Endometrial microvascular endothelial cells (primary cell): Measurements from ENCODE around the gene COL1A1. TPM values are rescaled to one million over a fixed set of nuclear protein-coding genes. Genes with fewer than 3 reads are reported as not detected.

Experiments
- in situ Hi-C: cut with HindIII; loops from 2 replicates; pipeline ENCODE4 v1.10.0; 2017; ENCODE audit warnings: low sequenced_read_pairs, low pct_unique_long_range_greater_than_20kb; ENCODE audit errors: inconsistent ontology term
- total RNA-seq: library from RNA; depleted of rRNA; stranded (reverse); fragments of >200 nt; gene quantifications from one replicate; pipeline ENCODE4 v1.2.3, GENCODE V29; 2015; ENCODE audit errors: inconsistent ontology term

Gene COL1A1
- total RNA-seq, 1 donor from 2014 or later = 95.4 TPM

DNA sequence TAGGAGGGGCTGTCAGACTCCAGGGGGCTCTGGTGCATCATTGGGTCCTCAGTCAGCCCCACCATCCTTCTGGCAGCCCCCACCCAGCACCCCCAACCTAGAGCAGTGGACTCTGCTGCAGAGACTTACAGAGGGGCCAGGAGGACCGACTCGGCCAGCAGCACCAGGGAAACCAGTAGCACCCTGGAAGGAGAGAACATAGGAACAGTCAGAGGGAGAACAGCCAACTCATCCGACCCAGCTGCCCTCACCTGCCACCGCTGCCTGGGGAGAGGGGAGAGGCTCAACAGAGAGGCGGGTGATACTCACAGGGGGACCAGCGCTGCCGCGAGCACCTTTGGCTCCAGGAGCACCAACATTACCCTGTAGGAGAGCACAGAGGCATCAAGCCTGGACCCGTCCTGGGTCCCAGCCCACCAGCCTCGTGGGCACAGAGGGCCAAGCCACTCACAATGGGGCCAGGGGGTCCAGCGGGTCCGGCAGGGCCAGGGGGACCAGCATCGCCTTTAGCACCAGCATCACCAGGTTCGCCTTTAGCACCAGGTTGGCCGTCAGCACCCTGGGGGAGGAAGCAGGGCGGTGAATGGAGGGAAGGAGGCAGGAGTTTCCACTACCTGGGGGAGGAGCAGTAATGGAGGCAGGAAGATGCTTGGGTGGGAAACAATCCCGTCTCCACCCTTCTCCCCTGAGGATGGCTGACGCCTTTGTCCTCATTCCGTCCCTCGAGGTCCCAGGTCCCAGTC lies 11.7 kb downstream of the COL1A1 start:
- in situ Hi-C loops = no loop called here

DNA sequence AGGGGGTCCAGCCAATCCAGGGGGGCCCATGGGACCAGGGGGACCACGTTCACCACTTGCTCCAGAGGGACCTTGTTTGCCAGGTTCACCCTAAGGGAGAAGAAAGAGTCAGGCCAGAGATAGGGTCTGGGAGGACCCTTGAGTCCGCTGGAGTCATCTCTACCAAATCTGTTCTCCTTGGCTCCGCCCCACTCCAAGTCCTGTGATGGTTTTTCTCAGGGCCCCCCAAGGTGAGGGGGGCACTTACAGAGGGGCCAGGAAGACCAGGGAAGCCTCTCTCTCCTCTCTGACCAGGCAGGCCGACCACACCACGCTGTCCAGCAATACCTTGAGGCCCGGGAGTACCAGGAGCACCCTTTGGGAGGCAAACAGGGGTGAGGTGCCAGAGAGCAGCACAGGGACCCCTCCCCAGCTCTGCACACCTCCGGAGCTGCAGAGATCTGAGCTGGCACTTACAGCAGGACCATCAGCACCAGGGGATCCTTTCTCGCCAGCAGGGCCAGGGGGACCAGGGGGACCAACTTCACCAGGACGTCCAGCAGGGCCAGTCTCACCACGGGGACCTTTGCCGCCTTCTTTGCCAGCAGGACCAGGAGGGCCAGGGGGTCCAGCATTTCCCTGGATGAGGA lies 12.4 kb downstream of the COL1A1 start:
- in situ Hi-C loops = no loop called here

- in situ Hi-C loops = no loop called here
Observed at GRCh38 chr17:50188531-50188920, 12.9 kb downstream of the COL1A1 start.

- in situ Hi-C loops = no loop called here
Observed at GRCh38 chr17:50187751-50188530, 13.5 kb downstream of the COL1A1 start.

DNA sequence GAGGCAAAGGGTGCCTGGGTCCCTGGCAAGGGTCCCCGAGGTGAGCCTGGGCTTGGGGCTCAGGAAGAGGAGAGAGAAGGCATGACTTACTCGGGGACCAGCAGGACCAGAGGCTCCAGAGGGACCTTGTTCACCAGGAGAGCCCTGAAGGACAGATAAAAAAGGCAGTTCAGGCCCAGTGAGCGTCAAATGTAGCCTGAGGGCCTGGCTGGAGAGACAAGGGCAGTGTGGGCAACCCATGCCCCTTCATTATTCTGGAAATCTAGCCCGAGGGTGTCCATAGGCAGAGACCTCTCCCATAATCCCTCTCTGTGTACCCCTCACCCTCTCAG lies 14.1 kb downstream of the COL1A1 start:
- in situ Hi-C loops = no loop called here

DNA sequence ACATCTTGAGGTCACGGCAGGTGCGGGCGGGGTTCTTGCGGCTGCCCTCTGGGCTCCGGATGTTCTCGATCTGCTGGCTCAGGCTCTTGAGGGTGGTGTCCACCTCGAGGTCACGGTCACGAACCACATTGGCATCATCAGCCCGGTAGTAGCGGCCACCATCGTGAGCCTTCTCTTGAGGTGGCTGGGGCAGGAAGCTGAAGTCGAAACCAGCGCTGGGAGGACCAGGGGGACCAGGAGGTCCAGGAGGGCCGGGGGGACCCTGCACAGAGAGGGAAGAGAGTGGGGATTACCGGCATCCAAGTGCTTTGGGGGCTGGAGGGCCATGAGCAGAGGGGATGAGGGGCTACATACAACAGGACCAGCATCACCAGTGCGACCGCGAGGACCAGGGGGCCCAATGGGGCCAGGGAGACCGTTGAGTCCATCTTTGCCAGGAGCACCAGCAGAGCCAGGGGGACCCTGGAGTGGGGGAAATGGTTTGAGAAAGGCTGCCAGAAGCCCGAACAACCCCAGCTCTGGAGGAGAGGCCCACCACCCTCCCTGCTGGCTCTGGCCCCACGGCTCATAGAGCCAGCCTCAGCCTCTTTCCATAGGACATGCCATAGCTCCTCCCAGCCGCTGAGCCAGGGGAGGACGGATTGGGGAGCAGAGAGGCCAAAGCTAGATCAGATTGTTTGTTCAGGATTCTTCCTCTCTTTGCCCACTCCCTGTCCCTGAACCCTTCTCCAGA lies 14.6 kb downstream of the COL1A1 start:
- in situ Hi-C loops = no loop called here

DNA sequence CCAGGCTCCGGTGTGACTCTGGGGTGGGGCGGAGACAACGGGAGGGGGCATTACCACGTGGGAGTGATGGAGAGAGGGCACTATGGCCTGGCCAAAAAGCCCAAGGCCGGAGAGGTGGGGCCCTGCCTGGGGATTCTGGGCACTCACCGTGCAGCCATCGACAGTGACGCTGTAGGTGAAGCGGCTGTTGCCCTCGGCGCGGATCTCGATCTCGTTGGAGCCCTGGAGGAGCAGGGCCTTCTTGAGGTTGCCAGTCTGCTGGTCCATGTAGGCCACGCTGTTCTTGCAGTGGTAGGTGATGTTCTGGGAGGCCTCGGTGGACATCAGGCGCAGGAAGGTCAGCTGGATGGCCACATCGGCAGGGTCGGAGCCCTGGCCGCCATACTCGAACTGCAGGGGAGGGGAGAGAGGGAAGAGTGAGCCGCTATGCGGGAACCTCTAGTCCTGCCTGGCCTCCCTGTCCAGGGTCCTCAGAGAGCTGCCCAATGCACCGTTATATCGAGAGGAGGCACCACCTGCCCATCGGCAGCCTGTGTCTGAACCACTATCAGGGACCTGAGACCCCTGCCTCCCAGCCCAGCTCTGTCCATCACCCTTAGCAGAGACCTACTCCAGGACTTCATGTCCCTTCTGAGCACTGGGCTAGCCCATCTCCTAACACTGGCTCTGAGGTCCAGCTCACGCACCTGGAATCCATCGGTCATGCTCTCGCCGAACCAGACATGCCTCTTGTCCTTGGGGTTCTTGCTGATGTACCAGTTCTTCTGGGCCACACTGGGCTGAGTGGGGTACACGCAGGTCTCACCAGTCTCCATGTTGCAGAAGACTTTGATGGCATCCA lies 15.6 kb downstream of the COL1A1 start:
- in situ Hi-C loops = no loop called here

DNA sequence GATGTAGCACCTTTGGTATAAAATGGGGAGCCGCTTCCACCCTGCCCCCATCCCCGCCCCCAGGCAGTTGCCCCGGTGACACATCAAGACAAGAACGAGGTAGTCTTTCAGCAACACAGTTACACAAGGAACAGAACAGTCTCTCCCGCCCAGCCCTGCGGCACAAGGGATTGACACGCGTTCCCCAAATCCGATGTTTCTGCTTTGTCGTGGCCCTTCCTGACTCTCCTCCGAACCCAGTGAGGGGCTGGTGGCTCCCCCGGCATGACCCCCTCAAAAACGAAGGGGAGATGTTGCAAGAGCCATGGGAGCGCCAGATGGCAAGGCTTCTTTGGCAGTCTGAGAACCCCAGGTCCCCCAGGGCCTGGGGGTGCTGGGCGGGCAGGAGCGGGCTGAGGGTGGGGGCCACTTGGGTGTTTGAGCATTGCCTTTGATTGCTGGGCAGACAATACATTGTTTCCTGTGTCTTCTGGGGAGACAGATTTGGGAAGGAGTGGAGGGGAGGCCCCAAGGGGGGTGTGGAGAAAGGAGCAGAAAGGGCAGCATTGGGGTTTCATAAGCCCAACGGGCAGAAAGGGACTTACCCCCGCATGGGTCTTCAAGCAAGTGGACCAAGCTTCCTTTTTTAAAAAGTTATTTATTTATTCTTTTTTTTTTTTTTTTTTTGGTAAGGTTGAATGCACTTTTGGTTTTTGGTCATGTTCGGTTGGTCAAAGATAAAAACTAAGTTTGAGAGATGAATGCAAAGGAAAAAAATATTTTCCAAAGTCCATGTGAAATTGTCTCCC lies 16.6 kb downstream of the COL1A1 start:
- in situ Hi-C loops = no loop called here

GRCh38 chr17:50184064-50184463 lies 17.4 kb downstream of the COL1A1 start:
- in situ Hi-C loops = no loop called here

DNA sequence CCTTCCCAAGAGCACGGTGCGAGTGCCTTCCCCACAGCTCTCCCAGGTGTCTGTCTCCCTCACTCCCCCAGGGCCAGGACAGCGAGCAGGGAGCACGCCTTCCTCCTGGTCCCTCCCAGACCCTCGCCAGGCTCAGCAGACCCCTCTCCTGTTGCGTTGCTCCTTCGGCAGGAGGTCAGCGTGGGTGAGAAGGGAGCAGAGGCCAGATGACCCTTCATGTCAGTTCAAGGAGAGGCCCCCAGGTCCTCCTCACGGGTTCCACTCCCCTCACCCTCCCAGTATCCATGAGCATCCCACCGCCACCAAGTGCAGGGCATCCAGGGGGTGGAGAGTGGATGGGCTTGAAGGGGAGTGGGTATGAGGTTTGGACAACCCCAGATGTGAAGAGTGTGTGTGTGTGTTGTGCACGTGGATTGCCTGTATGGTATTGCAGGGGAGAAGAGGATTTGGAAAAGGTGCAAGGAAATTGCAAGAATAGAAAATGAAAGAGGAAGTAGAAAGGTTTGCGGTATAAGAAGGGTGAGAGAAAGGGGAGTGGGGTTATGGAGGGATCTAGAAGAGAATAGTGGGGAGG lies 17.9 kb downstream of the COL1A1 start:
- in situ Hi-C loops = no loop called here

DNA sequence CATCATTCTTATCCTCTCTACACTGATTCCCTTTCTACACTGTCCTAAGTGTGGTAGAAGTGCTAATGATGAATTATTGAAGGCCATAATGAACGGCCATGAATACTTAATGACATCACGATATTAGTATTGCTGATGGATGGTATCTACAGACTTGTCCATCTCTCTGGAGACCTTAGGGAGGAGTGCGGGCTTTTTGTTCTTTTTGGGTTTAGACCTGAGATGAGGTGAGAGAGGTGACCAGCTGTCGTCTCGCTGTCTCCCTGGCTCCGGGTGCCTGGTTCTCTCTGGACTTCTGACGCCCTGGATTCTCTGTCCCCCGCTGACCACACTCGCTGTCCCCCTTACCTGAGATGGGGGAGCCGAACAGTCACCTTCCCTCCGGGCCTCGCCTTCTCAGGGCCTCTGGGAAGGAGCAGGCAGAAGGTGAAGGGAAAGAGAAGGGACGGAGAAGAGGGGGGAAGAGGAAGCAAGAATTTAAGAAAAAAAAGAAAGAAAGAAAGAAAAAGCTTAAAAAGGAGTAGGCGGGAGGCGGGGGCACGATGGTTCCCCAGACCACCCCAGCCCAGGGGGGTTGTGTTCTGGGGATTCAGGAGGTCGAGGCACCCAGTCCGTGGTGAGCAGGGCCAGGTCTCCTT lies 18.5 kb downstream of the COL1A1 start:
- in situ Hi-C loops = no loop called here

DNA sequence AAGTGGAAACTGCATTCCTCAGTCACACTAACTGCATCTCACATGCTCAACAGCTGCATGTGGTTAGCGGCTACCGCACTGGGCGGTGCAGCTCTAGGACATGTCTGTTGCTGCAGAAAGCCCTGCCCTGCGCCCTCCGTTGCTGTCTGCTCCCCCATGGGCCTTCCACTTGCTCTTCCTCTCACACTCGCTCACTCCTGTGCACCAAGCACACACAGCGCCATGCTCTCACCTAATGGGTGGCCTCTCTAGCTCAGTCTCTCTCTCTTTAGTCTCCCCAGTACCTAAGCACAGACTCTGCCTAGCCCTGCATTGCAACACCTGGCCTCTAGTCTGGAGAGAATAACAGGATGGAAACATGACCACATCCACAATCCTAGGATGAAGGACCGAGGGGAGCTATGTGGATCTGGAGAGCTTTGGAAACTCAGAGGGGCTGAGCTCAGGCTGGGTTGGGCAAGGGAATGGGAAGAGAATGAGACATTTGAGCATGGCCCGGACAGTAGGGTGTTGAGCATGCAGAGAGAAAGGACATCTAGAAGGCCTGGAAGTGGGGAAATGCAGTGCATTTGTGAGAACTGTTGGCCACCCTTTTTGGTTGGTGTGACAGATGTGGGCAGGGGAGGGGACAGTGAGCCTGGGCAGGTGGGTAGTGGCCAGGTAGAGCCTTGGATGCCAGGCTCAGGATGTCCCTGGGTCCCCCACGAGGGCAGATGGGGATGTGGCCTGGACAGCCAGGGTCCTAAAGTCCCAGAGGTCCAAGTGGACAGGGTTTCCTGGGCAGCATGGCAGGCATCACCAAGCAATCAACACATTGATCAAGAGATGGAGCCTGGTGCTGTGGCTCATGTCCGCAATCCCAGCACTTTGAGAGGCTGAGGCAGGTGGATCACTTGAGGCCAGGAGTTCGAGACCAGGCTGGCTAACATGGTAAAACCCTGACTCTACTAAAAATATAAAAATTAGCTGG lies 19.6 kb downstream of the COL1A1 start:
- in situ Hi-C loops = no loop called here

DNA sequence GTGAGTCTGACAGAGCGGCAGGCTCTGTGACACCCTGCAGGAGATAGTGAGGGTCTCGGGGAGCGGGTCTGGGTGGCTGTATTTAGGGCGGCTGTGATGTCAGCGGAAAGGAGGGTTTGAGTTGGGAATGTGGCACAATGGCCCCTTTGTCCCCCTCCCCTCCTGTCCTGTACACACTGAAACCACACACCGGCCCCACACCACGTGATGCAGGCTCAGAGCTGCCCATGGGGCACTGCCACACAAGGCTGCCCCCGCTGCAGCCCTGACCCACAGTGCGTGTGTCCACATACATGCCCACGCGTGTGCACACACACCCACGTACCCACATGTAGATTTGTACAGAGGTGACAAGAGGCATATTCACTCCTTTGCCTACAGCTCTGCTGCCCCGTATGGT lies 20.3 kb downstream of the COL1A1 start:
- in situ Hi-C loops = no loop called here

DNA sequence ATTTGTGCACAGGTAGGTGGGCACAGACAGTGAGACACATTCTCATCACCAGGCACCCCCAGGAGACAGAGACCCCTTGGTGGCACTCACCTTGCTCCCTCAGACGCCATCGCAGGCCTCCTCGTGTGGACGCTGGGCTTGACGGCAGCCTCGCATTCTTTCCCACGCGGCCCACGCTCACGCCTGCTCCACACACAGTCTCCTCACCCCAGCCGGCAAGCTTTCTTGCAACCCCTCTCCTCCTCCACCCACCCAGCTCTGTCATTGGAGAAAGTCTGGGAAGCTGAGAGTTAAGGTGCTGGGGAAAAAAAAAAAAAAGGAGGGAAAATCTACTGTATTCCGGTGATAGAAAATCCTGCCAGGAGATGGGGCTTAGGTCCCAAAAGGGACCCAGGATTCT lies 20.8 kb downstream of the COL1A1 start:
- in situ Hi-C loops = no loop called here

- in situ Hi-C loops = no loop called here
Observed at GRCh38 chr17:50180111-50180510, 21.3 kb downstream of the COL1A1 start.
